IMR-90 (cell line): ENCODE data around the gene ETFDH. TPM values are rescaled to one million over a fixed set of nuclear protein-coding genes. Genes with fewer than 3 reads are reported as not detected.

Experiments
- ATAC-seq: fragments of 200-7000 bp; cut with Tn5 transposase; 2 replicates; pipeline ENCODE4 v1.9.1; 2020; ENCODE audit warnings: low read depth, mild to moderate bottlenecking, moderate library complexity
- BruUV-seq: library from RNA; stranded (reverse); fragments of 400-500 nt; replicated peaks from 2 replicates; lab custom pipeline; 2021; lab: Mats Ljungman, UMichigan
- CTCF ChIA-PET: fragments of 300-600 bp; formaldehyde crosslinking; extraction: SDS; loops from one replicate; lab custom pipeline; 2021; ENCODE audit warnings: antibody characterized with exemption; lab: Yijun Ruan, JAX
- POLR2A ChIA-PET: fragments of 300-600 bp; sonication (Branson Sonifier 250); formaldehyde crosslinking; loops from one replicate; lab custom pipeline; 2022; ENCODE audit warnings: antibody characterized with exemption; ENCODE audit not compliant: unreplicated experiment; lab: Charles Lee
- DNase-seq: peaks from one replicate; pipeline ENCODE4 v3.0.0; 2013
- H2AFZ ChIP-seq: replicated peaks from 2 replicates; pipeline ENCODE3; 2013; ENCODE audit warnings: low read length, mild to moderate bottlenecking; ENCODE audit not compliant: poor library complexity
- H2AK5ac ChIP-seq: 2 replicates; pipeline ENCODE4 v1.6.1; 2013; ENCODE audit warnings: low read depth, low read length, inconsistent platforms
- H2AK9ac ChIP-seq: replicated peaks from 2 replicates; pipeline ENCODE3; 2013; ENCODE audit warnings: mild to moderate bottlenecking, low read depth, low read length, moderate library complexity; ENCODE audit not compliant: poor library complexity
- H2BK120ac ChIP-seq: 2 replicates; pipeline ENCODE4 v1.6.1; 2013; ENCODE audit warnings: low read depth, low read length, inconsistent platforms
- H2BK15ac ChIP-seq: 3 replicates; pipeline ENCODE4 v1.6.1; 2013; ENCODE audit warnings: low read depth, low read length, inconsistent platforms
- H2BK20ac ChIP-seq: 2 replicates; pipeline ENCODE4 v1.6.1; 2013; ENCODE audit warnings: low read depth, mild to moderate bottlenecking, inconsistent platforms, low read length, moderate library complexity
- H2BK5ac ChIP-seq: 2 replicates; pipeline ENCODE4 v1.6.1; 2013; ENCODE audit warnings: mild to moderate bottlenecking, low read depth, low read length, inconsistent platforms; ENCODE audit not compliant: poor library complexity, severe bottlenecking
- H3K14ac ChIP-seq: replicated peaks from 2 replicates; pipeline ENCODE4 v1.6.1; 2013; ENCODE audit warnings: low read depth, low read length, inconsistent platforms
- H3K18ac ChIP-seq: 2 replicates; pipeline ENCODE4 v1.6.1; 2013; ENCODE audit warnings: low read depth, low read length, control low read depth
- H3K23ac ChIP-seq: 2 replicates; pipeline ENCODE4 v1.6.1; 2013; ENCODE audit warnings: low read depth, low read length, inconsistent platforms
- H3K27ac ChIP-seq: 2 replicates; pipeline ENCODE4 v1.5.1; 2013; ENCODE audit warnings: mild to moderate bottlenecking, control low read depth, low read length; ENCODE audit not compliant: insufficient read depth
- H3K27me3 ChIP-seq: 2 replicates; pipeline ENCODE4 v1.6.1; 2013; ENCODE audit warnings: low read length; ENCODE audit not compliant: control insufficient read depth, insufficient read depth
- H3K36me3 ChIP-seq: 2 replicates; pipeline ENCODE4 v1.6.1; 2013; ENCODE audit warnings: low read length, mixed read lengths; ENCODE audit not compliant: control insufficient read depth, insufficient read depth
- H3K4ac ChIP-seq: 2 replicates; pipeline ENCODE4 v1.6.1; 2013; ENCODE audit warnings: low read depth, low read length, inconsistent platforms
- H3K4me1 ChIP-seq: 2 replicates; pipeline ENCODE4 v1.6.1; 2013; ENCODE audit warnings: low read length, mixed read lengths; ENCODE audit not compliant: control insufficient read depth, insufficient read depth
- H3K4me2 ChIP-seq: 2 replicates; pipeline ENCODE4 v1.6.1; 2013; ENCODE audit warnings: low read depth, mild to moderate bottlenecking, control low read depth, low read length, moderate library complexity
- H3K4me3 ChIP-seq: 2 replicates; pipeline ENCODE4 v1.5.1; 2013; ENCODE audit warnings: low read depth, mild to moderate bottlenecking, control low read depth, low read length, moderate library complexity; ENCODE audit not compliant: insufficient read depth
- H3K56ac ChIP-seq: 2 replicates; pipeline ENCODE4 v1.6.1; 2013; ENCODE audit warnings: low read length, inconsistent platforms; ENCODE audit not compliant: insufficient read depth; ENCODE audit errors: extremely low read depth
- H3K79me1 ChIP-seq, 2 experiments: 2 replicates each; pipeline ENCODE4 v1.6.1; 2013; ENCODE audit warnings: low read length in 2 of 2, inconsistent platforms in 1 of 2, low read depth in 1 of 2
- H3K9ac ChIP-seq: 2 replicates; pipeline ENCODE4 v1.6.1; 2013; ENCODE audit warnings: low read depth, low read length, control low read depth
- H3K9me1 ChIP-seq: 2 replicates; pipeline ENCODE4 v1.6.1; 2013; ENCODE audit warnings: low read length, inconsistent platforms; ENCODE audit not compliant: insufficient read depth
- H3K9me3 ChIP-seq: 2 replicates; pipeline ENCODE4 v1.6.1; 2013; ENCODE audit warnings: low read length; ENCODE audit not compliant: control insufficient read depth, insufficient read depth
- H4K20me1 ChIP-seq: 2 replicates; pipeline ENCODE4 v1.6.1; 2013; ENCODE audit warnings: low read length, inconsistent platforms; ENCODE audit not compliant: insufficient read depth
- H4K5ac ChIP-seq: 2 replicates; pipeline ENCODE4 v1.6.1; 2013; ENCODE audit warnings: mild to moderate bottlenecking, low read depth, low read length, control low read depth
- H4K8ac ChIP-seq, 2 experiments: 2 replicates each; pipeline ENCODE4 v1.6.1; 2013; ENCODE audit warnings: low read depth in 2 of 2, low read length in 2 of 2, control low read depth in 1 of 2, inconsistent platforms in 1 of 2
- H4K91ac ChIP-seq: 2 replicates; pipeline ENCODE4 v1.6.1; 2013; ENCODE audit warnings: low read depth, low read length, inconsistent platforms; ENCODE audit not compliant: insufficient read depth
- BHLHE40 ChIP-seq: fragments of 150-350 bp; IDR thresholded peaks from 2 replicates; pipeline ENCODE4 v1.6.1; 2016; ENCODE audit warnings: mild to moderate bottlenecking, low read depth, low read length
- CEBPB ChIP-seq: IDR thresholded peaks from 2 replicates; pipeline ENCODE4 v1.6.1; 2012; ENCODE audit warnings: low read depth, low read length, improper control_type of control experiment
- CHD1 ChIP-seq: IDR thresholded peaks from 2 replicates; pipeline ENCODE4 v1.6.1; 2012; ENCODE audit warnings: low read depth, low read length, improper control_type of control experiment
- ELK1 ChIP-seq: fragments of 150-350 bp; IDR thresholded peaks from 2 replicates; pipeline ENCODE4 v1.6.1; 2016; ENCODE audit warnings: low read depth, mild to moderate bottlenecking, low read length, moderate library complexity, borderline replicate concordance
- FOS ChIP-seq: fragments of 150-350 bp; IDR thresholded peaks from 2 replicates; pipeline ENCODE4 v1.6.1; 2016; ENCODE audit warnings: low read depth, low read length
- MAFK ChIP-seq: IDR thresholded peaks from 2 replicates; pipeline ENCODE4 v1.6.1; 2012; ENCODE audit warnings: low read depth, low read length, improper control_type of control experiment
- MAZ ChIP-seq: IDR thresholded peaks from 2 replicates; pipeline ENCODE4 v1.6.1; 2012; ENCODE audit warnings: low read depth, mild to moderate bottlenecking, low read length, improper control_type of control experiment, moderate library complexity, borderline replicate concordance
- MXI1 ChIP-seq: IDR thresholded peaks from 2 replicates; pipeline ENCODE4 v1.6.1; 2012; ENCODE audit warnings: low read depth, mild to moderate bottlenecking, low read length, moderate library complexity, borderline replicate concordance
- NFE2L2 ChIP-seq: fragments of 150-350 bp; IDR thresholded peaks from 2 replicates; pipeline ENCODE4 v1.6.1; 2016; ENCODE audit warnings: low read depth, mild to moderate bottlenecking, low read length
- POLR2A ChIP-seq: IDR thresholded peaks from 2 replicates; pipeline ENCODE4 v1.6.1; 2012; ENCODE audit warnings: mild to moderate bottlenecking, low read depth, low read length
- RAD21 ChIP-seq: IDR thresholded peaks from 2 replicates; pipeline ENCODE4 v1.6.1; 2012; ENCODE audit warnings: low read length, improper control_type of control experiment
- RCOR1 ChIP-seq: IDR thresholded peaks from 2 replicates; pipeline ENCODE4 v1.6.1; 2012; ENCODE audit warnings: mild to moderate bottlenecking, low read length, improper control_type of control experiment; ENCODE audit not compliant: insufficient replicate concordance
- RFX5 ChIP-seq: IDR thresholded peaks from 2 replicates; pipeline ENCODE4 v1.8.0; 2012; ENCODE audit warnings: low read depth, mild to moderate bottlenecking, low read length, moderate library complexity
- SMC3 ChIP-seq: fragments of 150-350 bp; IDR thresholded peaks from 2 replicates; pipeline ENCODE4 v1.6.1; 2016; ENCODE audit warnings: low read depth, mild to moderate bottlenecking, antibody characterized with exemption, low read length, moderate library complexity
- WGBS, 2 experiments: methylation state at CpG; one replicate each; pipeline versions ENCODE4 v1.1.5 to v1.1.7; 2013; ENCODE audit warnings: missing lambda C conversion rate in 2 of 2; ENCODE audit not compliant: insufficient read length in 1 of 2; ENCODE audit errors: extremely low coverage in 2 of 2; 5-methylcytosine and 5-hydroxymethylcytosine counted together
- dilution Hi-C: fragments of 300-500 bp; cut with HindIII; formaldehyde crosslinking; loops from one replicate; pipeline ENCODE4 v1.14.3; 2018; ENCODE audit warnings: low sequenced_read_pairs; ENCODE audit not compliant: unreplicated experiment
- in situ Hi-C: fragments of 300-500 bp; cut with MboI; formaldehyde crosslinking; loops from 3 replicates; pipeline ENCODE4 v1.14.3; 2019; ENCODE audit warnings: low sequenced_read_pairs, inconsistent platforms, mixed read lengths
- intact Hi-C: fragments of 100-400 bp; cut with micrococcal nuclease; formaldehyde crosslinking; loops from 2 replicates; pipeline ENCODE4 v1.10.0; 2022
- polyA plus RNA-seq, 3 experiments: library from polyadenylated mRNA; depleted of rRNA; stranded (reverse); fragments of >200 nt; gene quantifications; 2 replicates each; pipeline ENCODE4 v1.2.3, GENCODE V29; 2012; ENCODE audit warnings: low replicate concordance in 1 of 3
- total RNA-seq: library from RNA; depleted of rRNA; stranded (reverse); fragments of >200 nt; gene quantifications from 2 replicates; pipeline ENCODE4 v1.2.3, GENCODE V29; 2012
- TF ChIP-seq, protein P1 (sequence below): conservative IDR thresholded peaks from 2 replicates; pipeline ENCODE4 v1.5.1; 2012; ENCODE audit warnings: mild to moderate bottlenecking, low read depth, low read length, improper control_type of control experiment
- TF ChIP-seq, protein P2 (sequence below): fragments of 150-350 bp; IDR thresholded peaks from 2 replicates; pipeline ENCODE4 v1.6.1; 2017; ENCODE audit warnings: mild to moderate bottlenecking, antibody characterized with exemption, low read length, low read depth

ETFDH gene
- total and polyA plus RNA-seq, 2 of the 4 experiments (the other 2 are of a cell fraction): 14.0 to 19.1 TPM

DNA sequence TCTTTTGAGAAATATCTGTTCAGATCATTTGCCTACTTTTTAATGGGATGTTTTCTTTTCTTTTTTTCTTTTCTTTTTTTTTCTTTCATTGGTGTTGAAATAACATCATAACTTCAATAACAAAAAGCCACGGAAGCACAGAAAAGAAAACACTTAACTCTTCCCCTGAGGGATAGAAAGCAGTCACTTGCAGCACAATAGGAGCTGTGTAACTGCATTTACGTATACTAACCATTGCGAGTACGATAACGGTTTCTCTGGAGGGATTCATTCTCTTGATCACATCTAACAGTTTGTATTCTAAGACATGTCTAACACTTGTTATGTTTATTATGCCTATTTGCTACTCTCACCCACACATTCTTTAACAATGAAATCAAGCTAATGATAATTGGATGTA is 27.7 kb upstream of the ETFDH start:
- ChIA-PET POLR2A (interaction anchor here (0.5 kb wide), 1 partner anchor 410 kb away, joined by 3 read pairs; no protein-coding TSS in a partner anchor), CTCF (no interaction called here)
- H2AK9ac ChIP-seq: no peak overlapping the region
- H3K23ac ChIP-seq: no peak overlapping the region
- no peak for DNase-seq
- no peaks in the 10 kb centered on the region for H4K20me1 ChIP-seq
- no peak overlapping the region for H2AK5ac ChIP-seq
- no peak overlapping the region for H4K5ac ChIP-seq
- H3K36me3 ChIP-seq: no peaks in the 10 kb centered on the region
- no peaks in the 10 kb centered on the region for H3K9me3 ChIP-seq
- H3K9me1 ChIP-seq: no peaks in the 10 kb centered on the region
- H3K56ac ChIP-seq: no peak overlapping the region
- no peak overlapping the region for H3K27ac ChIP-seq
- TF ChIP-seq MXI1 (no peak), FOS (no peak), CHD1 (no peak), NFE2L2 (no peak), RCOR1 (no peak), RAD21 (no peak), RFX5 (no peak), MAFK (no peak), CEBPB (no peak), MAZ (no peak), SMC3 (no peak), ELK1 (no peak), POLR2A (no peak), BHLHE40 (no peak)
- TF ChIP-seq, protein P1, sequence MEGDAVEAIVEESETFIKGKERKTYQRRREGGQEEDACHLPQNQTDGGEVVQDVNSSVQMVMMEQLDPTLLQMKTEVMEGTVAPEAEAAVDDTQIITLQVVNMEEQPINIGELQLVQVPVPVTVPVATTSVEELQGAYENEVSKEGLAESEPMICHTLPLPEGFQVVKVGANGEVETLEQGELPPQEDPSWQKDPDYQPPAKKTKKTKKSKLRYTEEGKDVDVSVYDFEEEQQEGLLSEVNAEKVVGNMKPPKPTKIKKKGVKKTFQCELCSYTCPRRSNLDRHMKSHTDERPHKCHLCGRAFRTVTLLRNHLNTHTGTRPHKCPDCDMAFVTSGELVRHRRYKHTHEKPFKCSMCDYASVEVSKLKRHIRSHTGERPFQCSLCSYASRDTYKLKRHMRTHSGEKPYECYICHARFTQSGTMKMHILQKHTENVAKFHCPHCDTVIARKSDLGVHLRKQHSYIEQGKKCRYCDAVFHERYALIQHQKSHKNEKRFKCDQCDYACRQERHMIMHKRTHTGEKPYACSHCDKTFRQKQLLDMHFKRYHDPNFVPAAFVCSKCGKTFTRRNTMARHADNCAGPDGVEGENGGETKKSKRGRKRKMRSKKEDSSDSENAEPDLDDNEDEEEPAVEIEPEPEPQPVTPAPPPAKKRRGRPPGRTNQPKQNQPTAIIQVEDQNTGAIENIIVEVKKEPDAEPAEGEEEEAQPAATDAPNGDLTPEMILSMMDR: no peak
- TF ChIP-seq, protein P2, sequence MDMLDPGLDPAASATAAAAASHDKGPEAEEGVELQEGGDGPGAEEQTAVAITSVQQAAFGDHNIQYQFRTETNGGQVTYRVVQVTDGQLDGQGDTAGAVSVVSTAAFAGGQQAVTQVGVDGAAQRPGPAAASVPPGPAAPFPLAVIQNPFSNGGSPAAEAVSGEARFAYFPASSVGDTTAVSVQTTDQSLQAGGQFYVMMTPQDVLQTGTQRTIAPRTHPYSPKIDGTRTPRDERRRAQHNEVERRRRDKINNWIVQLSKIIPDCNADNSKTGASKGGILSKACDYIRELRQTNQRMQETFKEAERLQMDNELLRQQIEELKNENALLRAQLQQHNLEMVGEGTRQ: no peak
- H4K8ac ChIP-seq: no peak overlapping the region
- H2BK20ac ChIP-seq: no peak overlapping the region
- no peak overlapping the region for H3K9ac ChIP-seq
- no peak overlapping the region for H2BK15ac ChIP-seq
- no peak overlapping the region for H2BK120ac ChIP-seq
- ATAC-seq: no peak
- no peak overlapping the region for H4K91ac ChIP-seq
- no peak overlapping the region for H3K18ac ChIP-seq
- WGBS, 2 experiments: no CpG with 5 or more reads among the region's 5 CpGs
- no peaks in the 10 kb centered on the region for H3K79me1 ChIP-seq
- H2BK5ac ChIP-seq: no peak overlapping the region
- no peak overlapping the region for H3K14ac ChIP-seq
- no peaks in the 10 kb centered on the region; the same call in 1 of the 2 replicates for H3K27me3 ChIP-seq
- in situ Hi-C loops: loop anchor here (25.0 kb wide), 1 partner anchor 657 kb away; no protein-coding TSS in a partner anchor
- dilution Hi-C loops: no loop called here
- H3K4ac ChIP-seq: no peak overlapping the region
- no peak overlapping the region for H3K4me3 ChIP-seq
- no peak overlapping the region for H3K4me2 ChIP-seq
- H3K4me1 ChIP-seq: no peaks in the 10 kb centered on the region
- H2AFZ ChIP-seq: no peak overlapping the region
- intact Hi-C loops: no loop called here
- BruUV-seq: no TSS peak
